Measurements from ENCODE around the gene FAM43A.

The FAM43A gene

GRCh38 chr3:194642769-194643168 is 42.9 kb upstream of the FAM43A start:
- H3K27ac ChIP-seq = no peak overlapping the region
- peaks cover 35% of the 10 kb centered on the region for H3K36me3 ChIP-seq (replicated peaks)
- TF ChIP-seq, protein P1, sequence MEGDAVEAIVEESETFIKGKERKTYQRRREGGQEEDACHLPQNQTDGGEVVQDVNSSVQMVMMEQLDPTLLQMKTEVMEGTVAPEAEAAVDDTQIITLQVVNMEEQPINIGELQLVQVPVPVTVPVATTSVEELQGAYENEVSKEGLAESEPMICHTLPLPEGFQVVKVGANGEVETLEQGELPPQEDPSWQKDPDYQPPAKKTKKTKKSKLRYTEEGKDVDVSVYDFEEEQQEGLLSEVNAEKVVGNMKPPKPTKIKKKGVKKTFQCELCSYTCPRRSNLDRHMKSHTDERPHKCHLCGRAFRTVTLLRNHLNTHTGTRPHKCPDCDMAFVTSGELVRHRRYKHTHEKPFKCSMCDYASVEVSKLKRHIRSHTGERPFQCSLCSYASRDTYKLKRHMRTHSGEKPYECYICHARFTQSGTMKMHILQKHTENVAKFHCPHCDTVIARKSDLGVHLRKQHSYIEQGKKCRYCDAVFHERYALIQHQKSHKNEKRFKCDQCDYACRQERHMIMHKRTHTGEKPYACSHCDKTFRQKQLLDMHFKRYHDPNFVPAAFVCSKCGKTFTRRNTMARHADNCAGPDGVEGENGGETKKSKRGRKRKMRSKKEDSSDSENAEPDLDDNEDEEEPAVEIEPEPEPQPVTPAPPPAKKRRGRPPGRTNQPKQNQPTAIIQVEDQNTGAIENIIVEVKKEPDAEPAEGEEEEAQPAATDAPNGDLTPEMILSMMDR (IDR thresholded peaks at IDR 0.05; ENCODE audit: low read depth, low read length, missing control alignments) = no peak
- H3K4me3 ChIP-seq (ENCODE audit: low read depth, low read length) = no peak overlapping the region
- in situ Hi-C loops (cut with HindIII; ENCODE audit: low pct_ligation_motif_present, low sequenced_read_pairs) = no loop called here
- H3K27me3 ChIP-seq (replicated peaks) = no peaks in the 10 kb centered on the region
- no peak for DNase-seq

- Histone ChIP-seq H3K36me3 (replicated peaks) (peaks cover 58% of the 10 kb centered on the region), H3K27me3 (replicated peaks) (no peaks in the 10 kb centered on the region), H3K27ac (no peak overlapping the region), H3K4me3 (ENCODE audit: low read depth, low read length) (no peak overlapping the region)
- TF ChIP-seq, protein P1 (IDR thresholded peaks at IDR 0.05; ENCODE audit: low read depth, low read length, missing control alignments) = no peak
- DNase-seq = no peak
- in situ Hi-C loops (cut with HindIII; ENCODE audit: low pct_ligation_motif_present, low sequenced_read_pairs) = no loop called here
Measured at GRCh38 chr3:194647747-194648146, 37.9 kb upstream of the FAM43A start.

- H3K27ac ChIP-seq = no peak overlapping the region
- in situ Hi-C loops (cut with HindIII; ENCODE audit: low pct_ligation_motif_present, low sequenced_read_pairs) = loop anchor here (25.0 kb wide), 1 partner anchor 458 kb away; no protein-coding TSS in a partner anchor
- TF ChIP-seq, protein P1 (IDR thresholded peaks at IDR 0.05; ENCODE audit: low read depth, low read length, missing control alignments) = no peak
- DNase-seq = no peak
- no peak overlapping the region for H3K4me3 ChIP-seq (ENCODE audit: low read depth, low read length)
- H3K36me3 ChIP-seq (replicated peaks) = peaks cover 46% of the 10 kb centered on the region
- H3K27me3 ChIP-seq (replicated peaks) = no peaks in the 10 kb centered on the region
Measured at GRCh38 chr3:194654443-194654842, 31.2 kb upstream of the FAM43A start.

- Histone ChIP-seq H3K4me3 (ENCODE audit: low read depth, low read length) (no peak overlapping the region), H3K27ac (no peak overlapping the region), H3K27me3 (replicated peaks) (no peaks in the 10 kb centered on the region), H3K36me3 (replicated peaks) (peaks cover 31% of the 10 kb centered on the region)
- TF ChIP-seq, protein P1 (IDR thresholded peaks at IDR 0.05; ENCODE audit: low read depth, low read length, missing control alignments) = no peak
- DNase-seq = no peak
- in situ Hi-C loops (cut with HindIII; ENCODE audit: low pct_ligation_motif_present, low sequenced_read_pairs) = loop anchor here (25.0 kb wide), 1 partner anchor 455 kb away; no protein-coding TSS in a partner anchor
Measured at GRCh38 chr3:194657439-194657838, 28.2 kb upstream of the FAM43A start.

DNA sequence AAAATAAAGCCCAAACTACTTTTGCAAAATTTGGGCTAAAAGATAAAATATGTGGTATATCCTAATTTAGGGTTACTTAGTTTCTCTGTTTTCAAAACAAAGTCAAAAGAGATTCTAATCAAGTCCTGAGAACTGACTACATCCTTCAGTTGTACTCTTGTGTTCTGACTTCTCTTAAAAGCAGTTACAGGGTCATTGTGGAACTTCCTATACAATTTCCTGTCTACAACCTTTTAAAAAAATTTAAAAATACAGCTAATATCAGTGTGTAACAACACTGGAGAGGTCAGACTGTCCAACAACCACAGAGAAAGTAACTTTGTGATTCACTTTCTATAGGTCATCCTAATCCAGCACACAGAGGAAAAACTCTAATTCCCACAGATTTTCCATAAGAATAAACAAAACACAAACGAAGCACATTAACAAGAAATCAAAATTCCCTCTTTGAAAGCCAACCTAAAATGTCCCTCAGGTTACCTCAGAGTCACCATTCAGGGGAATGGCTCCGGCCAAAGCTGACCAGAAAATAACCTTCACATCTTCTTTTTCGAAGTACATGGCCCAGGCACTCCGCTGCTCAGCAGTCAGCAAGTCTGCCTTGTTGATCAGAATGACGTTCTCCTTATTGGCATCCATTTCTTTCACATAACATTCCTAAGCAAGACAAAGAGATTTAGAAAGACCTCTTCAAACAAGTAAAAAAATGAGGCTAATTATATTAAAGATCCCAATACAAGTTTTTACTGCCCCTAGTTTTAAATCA is 27.0 kb upstream of the FAM43A start:
- peaks cover 26% of the 10 kb centered on the region for H3K36me3 ChIP-seq (replicated peaks)
- no peak overlapping the region for H3K27ac ChIP-seq
- in situ Hi-C loops (cut with HindIII; ENCODE audit: low pct_ligation_motif_present, low sequenced_read_pairs) = loop anchor here (25.0 kb wide), 1 partner anchor 454 kb away; no protein-coding TSS in a partner anchor
- no peak for DNase-seq
- H3K4me3 ChIP-seq (ENCODE audit: low read depth, low read length) = no peak overlapping the region
- TF ChIP-seq, protein P1 (IDR thresholded peaks at IDR 0.05; ENCODE audit: low read depth, low read length, missing control alignments) = no peak
- no peaks in the 10 kb centered on the region for H3K27me3 ChIP-seq (replicated peaks)

All from brain microvascular endothelial cell (primary cell).